ENCODE data around the gene LRRC8D.
"Not testable (repeated sequence)": the region's sequence is repeated elsewhere in the genome, so short reads cannot be mapped to it uniquely, and the experiment has no call there.

LRRC8D gene

GRCh38 chr1:89962024-89962741 lies 141.4 kb downstream of the LRRC8D start:
- no peak for DNase-seq (ENCODE audit: low read depth)

GRCh38 chr1:89962742-89963075 lies 141.9 kb downstream of the LRRC8D start:
- no peak for DNase-seq (ENCODE audit: low read depth)

- DNase-seq (ENCODE audit: low read depth): no peak
Measured at GRCh38 chr1:89965193-89965768, 144.4 kb downstream of the LRRC8D start.

DNA sequence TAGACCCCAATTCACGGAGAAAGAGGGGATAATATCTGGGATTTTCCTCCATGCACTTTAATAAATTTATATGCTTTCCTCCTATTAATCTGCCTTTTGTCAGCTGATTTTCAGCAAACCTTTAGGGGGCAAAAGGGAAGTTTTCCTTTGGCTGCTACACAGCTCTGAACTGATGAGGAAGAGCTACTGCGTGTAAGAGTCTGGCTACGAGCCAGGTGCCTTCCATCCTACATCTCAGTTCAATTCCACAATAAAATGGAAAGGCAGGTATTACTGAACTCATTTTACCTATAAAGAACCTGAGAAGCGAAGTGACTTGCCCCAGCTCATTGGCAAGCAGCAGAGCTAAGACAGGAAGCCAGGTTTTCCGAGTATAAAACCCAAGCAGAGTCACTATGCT lies 145.8 kb downstream of the LRRC8D start:
- DNase-seq (ENCODE audit: low read depth): no peak

- no peak for DNase-seq (ENCODE audit: low read depth)
Measured at GRCh38 chr1:89971600-89971999, 150.8 kb downstream of the LRRC8D start.

DNA sequence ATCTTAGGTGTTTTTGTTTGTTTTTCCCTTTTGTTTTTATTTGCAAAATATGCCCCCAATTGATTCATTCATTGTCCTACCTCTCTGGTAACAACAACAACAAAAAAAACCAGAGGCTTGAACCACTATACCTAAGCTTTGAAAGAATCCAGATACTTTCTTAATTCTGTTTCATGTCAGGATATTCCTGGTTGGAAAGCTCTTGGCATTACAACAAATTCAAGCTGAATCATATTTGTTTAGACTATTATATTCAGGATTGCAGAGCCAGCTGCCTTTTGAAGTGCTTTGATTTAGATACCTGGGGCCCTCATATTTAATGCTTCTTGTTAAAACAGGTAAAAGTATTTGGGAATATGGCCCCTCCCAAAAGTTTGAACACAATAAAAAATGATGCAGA lies 151.2 kb downstream of the LRRC8D start:
- no peak for DNase-seq (ENCODE audit: low read depth)

DNA sequence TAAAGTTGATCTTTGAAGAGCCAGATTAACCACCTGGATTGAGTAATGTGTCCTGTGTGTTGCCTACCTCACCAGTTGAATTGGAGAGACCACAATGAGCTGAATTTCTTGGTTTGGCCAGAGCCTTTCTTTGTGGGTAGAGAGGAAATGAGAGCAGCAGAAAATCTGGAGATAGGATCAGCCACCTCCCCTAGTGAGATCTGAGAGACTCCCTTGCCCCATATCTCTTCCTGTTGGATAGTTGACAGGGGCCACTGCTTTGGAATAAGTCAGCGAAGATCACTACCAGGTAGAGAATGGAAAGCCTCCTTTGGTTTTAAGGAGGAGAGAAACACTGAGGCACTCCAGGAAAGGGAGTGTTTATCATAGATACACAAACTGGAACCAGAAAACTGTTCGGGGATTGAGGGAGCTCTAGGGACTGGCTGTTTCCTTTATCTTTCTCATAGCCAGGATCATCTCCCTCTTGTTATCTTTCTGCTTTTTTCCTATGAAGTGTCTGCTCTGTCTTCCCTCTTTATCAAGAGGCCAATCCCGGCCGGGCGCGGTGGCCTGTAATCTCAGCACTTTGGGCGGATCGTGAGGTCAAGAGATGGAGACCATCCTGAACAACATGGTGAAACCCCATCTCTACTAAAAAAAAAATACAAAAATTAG lies 152.8 kb downstream of the LRRC8D start:
- no peak for DNase-seq (ENCODE audit: low read depth)

GRCh38 chr1:89974256-89974655 lies 153.4 kb downstream of the LRRC8D start:
- no peak for DNase-seq (ENCODE audit: low read depth)

- no peak for DNase-seq (ENCODE audit: low read depth)
Measured at GRCh38 chr1:89974696-89975470, 154.1 kb downstream of the LRRC8D start.

DNA sequence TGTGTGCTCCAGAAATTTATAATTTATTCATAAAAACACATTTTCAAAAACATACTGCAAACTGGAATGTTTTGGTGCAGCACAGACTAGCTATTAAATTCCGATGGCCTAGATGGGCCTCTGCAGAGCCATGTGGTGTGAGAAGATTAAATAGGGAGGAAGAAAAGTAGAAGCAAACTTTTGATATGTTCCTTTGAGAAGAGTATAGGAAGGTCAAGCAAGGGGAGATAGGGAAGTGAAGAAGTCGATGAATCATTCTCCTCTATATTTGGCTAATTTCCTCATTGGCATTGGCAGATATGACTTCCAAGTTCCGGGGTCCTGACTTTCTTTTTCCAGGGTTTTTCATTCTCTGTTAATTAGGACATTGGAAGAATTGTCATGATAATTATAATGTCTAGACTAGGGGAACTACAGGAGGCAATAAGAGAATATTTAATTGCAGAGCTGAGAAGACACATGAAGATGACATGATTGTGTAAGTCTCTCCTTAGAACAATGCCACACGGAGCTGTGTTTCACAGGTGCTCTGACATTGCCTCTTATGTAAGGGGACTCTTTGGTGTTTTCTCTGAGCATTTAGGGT lies 154.8 kb downstream of the LRRC8D start:
- no peak for DNase-seq (ENCODE audit: low read depth)

DNA sequence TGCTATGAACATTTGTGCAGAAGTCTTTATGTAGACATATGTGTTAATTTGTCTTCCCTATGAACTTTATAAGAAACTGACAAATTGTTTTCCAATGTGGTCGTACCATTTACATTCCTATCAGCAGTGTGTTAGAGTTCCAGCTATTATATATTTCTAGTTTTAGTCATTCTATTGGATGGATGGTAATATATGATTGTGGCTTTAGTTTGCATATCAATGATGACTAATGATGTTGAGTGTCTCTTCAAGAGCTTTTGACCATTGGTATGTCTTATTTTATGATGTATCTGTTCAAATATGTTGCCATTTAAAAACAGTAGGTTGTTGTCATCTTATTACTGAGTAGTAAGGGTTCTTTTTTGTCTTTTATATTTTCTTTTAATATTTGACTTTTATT lies 157.9 kb downstream of the LRRC8D start:
- DNase-seq (ENCODE audit: low read depth): no peak

- DNase-seq (ENCODE audit: low read depth): no peak
Measured at GRCh38 chr1:89980605-89981004, 159.8 kb downstream of the LRRC8D start.

- DNase-seq (ENCODE audit: low read depth): not testable (repeated sequence)
Measured at GRCh38 chr1:89982846-89983245, 162.0 kb downstream of the LRRC8D start.

- DNase-seq (ENCODE audit: low read depth): not testable (repeated sequence)
Measured at GRCh38 chr1:89984564-89985116, 163.8 kb downstream of the LRRC8D start.

- no peak for DNase-seq (ENCODE audit: low read depth)
Measured at GRCh38 chr1:89986020-89986419, 165.2 kb downstream of the LRRC8D start.

Data from CMK (cell line).